Measurements from ENCODE around the gene ZCCHC14. TPM values are rescaled to one million over a fixed set of nuclear protein-coding genes. Genes with fewer than 3 reads are reported as not detected.

ZCCHC14 gene
- total and polyA plus RNA-seq, 4 donors = 7.4 to 31.1 (median 19.3) TPM

DNA sequence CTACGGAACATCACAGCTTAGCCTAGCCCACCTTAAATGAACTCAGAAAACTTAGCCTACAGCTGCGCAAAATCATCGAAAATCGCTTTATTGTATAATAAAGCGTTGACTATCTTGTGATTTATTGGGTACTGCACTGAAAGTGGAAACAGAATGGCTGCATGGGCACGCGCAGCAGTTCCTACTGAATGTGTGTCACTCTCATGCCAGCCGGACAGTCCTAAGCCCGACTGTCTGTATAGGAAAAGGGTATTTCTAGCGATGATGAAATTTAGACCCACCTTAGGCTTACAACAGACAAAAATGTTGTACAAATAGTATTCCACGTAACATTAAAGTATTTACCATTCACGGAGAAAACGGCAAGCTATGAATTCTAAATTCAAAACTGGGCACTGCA, 118.5 kb downstream of the ZCCHC14 start:
- no peak overlapping the region for H3K9ac ChIP-seq (ENCODE audit: insufficient read depth in 1 of 2, low read length in 2 of 2)
- H3K27me3 ChIP-seq (ENCODE audit: control insufficient read depth in 3 of 3, insufficient read depth in 3 of 3, low read length in 2 of 3) = no peaks in the 10 kb centered on the region
- DNase-seq = no peak
- H3K4me3 ChIP-seq = no peak overlapping the region
- 95 to 96% methylated on average over 13 of the region's 13 CpGs for WGBS, 2 donors
- H3K9me3 ChIP-seq (ENCODE audit: control insufficient read depth in 4 of 4, insufficient read depth in 3 of 4, low read length in 3 of 4) = no peaks in the 10 kb centered on the region
- no peak overlapping the region for H3K27ac ChIP-seq (ENCODE audit: low read depth in 1 of 2, low read length in 1 of 2)
- no peak for ATAC-seq (ENCODE audit: insufficient read depth, low FRiP score)
- peaks cover 0 to 3% (median 0%) of the 10 kb centered on the region in 5 donors for H3K4me1 ChIP-seq (ENCODE audit: control insufficient read depth in 5 of 5, insufficient read depth in 5 of 5, low read length in 5 of 5)
- TF ChIP-seq, protein P1, sequence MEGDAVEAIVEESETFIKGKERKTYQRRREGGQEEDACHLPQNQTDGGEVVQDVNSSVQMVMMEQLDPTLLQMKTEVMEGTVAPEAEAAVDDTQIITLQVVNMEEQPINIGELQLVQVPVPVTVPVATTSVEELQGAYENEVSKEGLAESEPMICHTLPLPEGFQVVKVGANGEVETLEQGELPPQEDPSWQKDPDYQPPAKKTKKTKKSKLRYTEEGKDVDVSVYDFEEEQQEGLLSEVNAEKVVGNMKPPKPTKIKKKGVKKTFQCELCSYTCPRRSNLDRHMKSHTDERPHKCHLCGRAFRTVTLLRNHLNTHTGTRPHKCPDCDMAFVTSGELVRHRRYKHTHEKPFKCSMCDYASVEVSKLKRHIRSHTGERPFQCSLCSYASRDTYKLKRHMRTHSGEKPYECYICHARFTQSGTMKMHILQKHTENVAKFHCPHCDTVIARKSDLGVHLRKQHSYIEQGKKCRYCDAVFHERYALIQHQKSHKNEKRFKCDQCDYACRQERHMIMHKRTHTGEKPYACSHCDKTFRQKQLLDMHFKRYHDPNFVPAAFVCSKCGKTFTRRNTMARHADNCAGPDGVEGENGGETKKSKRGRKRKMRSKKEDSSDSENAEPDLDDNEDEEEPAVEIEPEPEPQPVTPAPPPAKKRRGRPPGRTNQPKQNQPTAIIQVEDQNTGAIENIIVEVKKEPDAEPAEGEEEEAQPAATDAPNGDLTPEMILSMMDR (IDR thresholded peaks at IDR 0.05; ENCODE audit: control extremely low read depth, extremely low read depth) = no peak
- H3K36me3 ChIP-seq (ENCODE audit: control insufficient read depth in 4 of 4, insufficient read depth in 4 of 4, low read length in 4 of 4) = peaks cover 0 to 4% (median under 1%) of the 10 kb centered on the region in 4 donors

DNA sequence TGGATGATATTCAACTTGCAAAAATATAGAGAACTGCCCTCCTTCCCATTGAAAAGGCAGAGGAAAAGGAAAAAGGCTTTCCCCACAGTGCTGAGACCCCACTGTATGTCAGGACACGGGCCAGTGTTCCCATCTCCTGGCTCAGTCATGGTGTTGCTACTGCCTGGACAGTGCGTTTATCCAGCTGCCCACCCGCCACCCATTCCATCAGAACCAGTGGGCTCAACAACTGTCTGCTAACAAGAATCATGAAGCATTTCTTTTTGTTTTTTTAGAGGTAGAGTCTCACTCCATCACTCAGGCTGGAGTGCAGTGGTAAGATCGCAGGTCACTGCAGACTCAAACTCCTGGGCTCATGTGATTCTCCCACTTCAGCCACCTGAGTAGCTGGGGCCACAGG, 120.5 kb downstream of the ZCCHC14 start:
- TF ChIP-seq, protein P1 (IDR thresholded peaks at IDR 0.05; ENCODE audit: control extremely low read depth, extremely low read depth) = no peak
- Histone ChIP-seq H3K4me1 (ENCODE audit: control insufficient read depth in 5 of 5, insufficient read depth in 5 of 5, low read length in 5 of 5) (peaks cover 0 to 10% (median 0%) of the 10 kb centered on the region in 5 donors), H3K9ac (ENCODE audit: insufficient read depth in 1 of 2, low read length in 2 of 2) (no peak overlapping the region), H3K27me3 (ENCODE audit: control insufficient read depth in 3 of 3, insufficient read depth in 3 of 3, low read length in 2 of 3) (no peaks in the 10 kb centered on the region), H3K9me3 (ENCODE audit: control insufficient read depth in 4 of 4, insufficient read depth in 3 of 4, low read length in 3 of 4) (no peaks in the 10 kb centered on the region), H3K4me3 (no peak overlapping the region), H3K27ac (ENCODE audit: low read depth in 1 of 2, low read length in 1 of 2) (no peak overlapping the region), H3K36me3 (ENCODE audit: control insufficient read depth in 4 of 4, insufficient read depth in 4 of 4, low read length in 4 of 4) (peaks cover 0 to 4% (median under 1%) of the 10 kb centered on the region in 4 donors)
- WGBS, 2 donors = 92 to 99% methylated on average over 4 of the region's 4 CpGs
- no peak for ATAC-seq (ENCODE audit: insufficient read depth, low FRiP score)
- no peak for DNase-seq

DNA sequence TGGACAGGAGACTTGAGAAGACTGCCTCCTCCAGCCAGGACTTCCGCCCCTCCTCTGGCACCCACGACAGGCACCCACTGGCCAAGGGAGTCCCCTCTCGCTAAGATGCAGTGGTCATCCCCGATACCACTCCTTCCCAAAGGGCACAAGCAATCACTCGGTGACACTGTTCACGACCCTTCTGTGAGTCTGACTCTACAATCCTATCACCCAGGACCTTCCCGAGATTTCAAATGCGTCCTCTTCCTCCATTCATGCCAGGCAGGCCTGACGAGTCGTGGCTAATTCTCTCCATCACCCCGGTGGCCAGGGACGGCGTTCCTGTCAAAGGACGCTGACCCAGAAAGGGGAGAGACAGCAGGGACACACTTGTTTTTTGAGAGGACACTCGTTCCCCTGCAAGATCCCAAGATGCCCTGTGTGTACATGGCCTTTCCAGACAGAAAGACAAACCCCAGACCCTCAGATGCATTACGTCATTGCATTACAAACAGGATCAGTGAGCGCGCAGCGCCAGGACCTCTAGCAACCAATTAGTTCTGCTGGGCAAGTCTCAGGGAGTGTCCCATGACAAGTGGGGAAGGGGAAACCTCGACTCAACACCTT, 121.5 kb downstream of the ZCCHC14 start:
- ATAC-seq (ENCODE audit: insufficient read depth, low FRiP score) (no peak), DNase-seq (no peak)
- H3K36me3 ChIP-seq (ENCODE audit: control insufficient read depth in 4 of 4, insufficient read depth in 4 of 4, low read length in 4 of 4) = peaks cover 0 to 4% (median 1%) of the 10 kb centered on the region in 4 donors
- H3K4me1 ChIP-seq (ENCODE audit: control insufficient read depth in 5 of 5, insufficient read depth in 5 of 5, low read length in 5 of 5) = peaks cover 0 to 10% (median 1%) of the 10 kb centered on the region in 5 donors
- 91 to 92% methylated on average over 20 of the region's 20 CpGs for WGBS, 2 donors
- H3K27ac ChIP-seq (ENCODE audit: low read depth in 1 of 2, low read length in 1 of 2) = no peak overlapping the region
- no peak overlapping the region for H3K9ac ChIP-seq (ENCODE audit: insufficient read depth in 1 of 2, low read length in 2 of 2)
- H3K9me3 ChIP-seq (ENCODE audit: control insufficient read depth in 4 of 4, insufficient read depth in 3 of 4, low read length in 3 of 4) = no peaks in the 10 kb centered on the region
- H3K27me3 ChIP-seq (ENCODE audit: control insufficient read depth in 3 of 3, insufficient read depth in 3 of 3, low read length in 2 of 3) = no peaks in the 10 kb centered on the region
- TF ChIP-seq, protein P1 (IDR thresholded peaks at IDR 0.05; ENCODE audit: control extremely low read depth, extremely low read depth) = no peak
- no peak overlapping the region for H3K4me3 ChIP-seq

Measured in lung (tissue), 12 donors.